Naive thymus-derived CD4-positive, alpha-beta T cell (primary cell): ENCODE data around the gene EPHA3. TPM values are rescaled to one million over a fixed set of nuclear protein-coding genes. Genes with fewer than 3 reads are reported as not detected.

Experiments used
- ATAC-seq: fragments of 150-1000 bp; cut with Tn5 transposase; 2 replicates; pipeline ENCODE4 v1.10.0; 2021; ENCODE audit warnings: mild to moderate bottlenecking, moderate library complexity
- CTCF ChIA-PET: fragments of 350-600 bp; sonication (Branson Sonifier 250); formaldehyde crosslinking; loops from one replicate; lab custom pipeline; 2021; ENCODE audit warnings: antibody characterized with exemption; lab: Charles Lee
- POLR2A ChIA-PET: fragments of 350-600 bp; sonication (Branson Sonifier 250); formaldehyde crosslinking; loops from one replicate; lab custom pipeline; 2021; ENCODE audit warnings: antibody characterized with exemption, inconsistent platforms; lab: Charles Lee
- DNase-seq, 9 donors: peaks; one replicate each; pipeline versions ENCODE4 v3.0.0 to v3.0.0-alpha.2; 2020 to 2022; ENCODE audit warnings: mixed read lengths in 1 of 9
- H3K27ac ChIP-seq: one replicate; pipeline ENCODE4 v1.7.0; 2013; ENCODE audit warnings: mild to moderate bottlenecking, low read depth, low read length, moderate library complexity
- H3K27me3 ChIP-seq, 2 donors: one replicate each; pipeline ENCODE4 v1.7.0; 2013; ENCODE audit warnings: low read length in 2 of 2, mild to moderate bottlenecking in 2 of 2, moderate library complexity in 2 of 2; ENCODE audit not compliant: control insufficient read depth in 2 of 2, insufficient read depth in 2 of 2
- H3K36me3 ChIP-seq, 3 experiments: 1 replicate in 2 of 3; 2 replicates in 1 of 3; pipeline ENCODE4 v1.7.0; 2013; ENCODE audit warnings: low read length in 3 of 3, mild to moderate bottlenecking in 3 of 3, moderate library complexity in 1 of 3; ENCODE audit not compliant: insufficient read depth in 3 of 3, control insufficient read depth in 2 of 3
- H3K4me1 ChIP-seq, 2 donors: one replicate each; pipeline ENCODE4 v1.7.0; 2013; ENCODE audit warnings: low read length in 2 of 2, mild to moderate bottlenecking in 2 of 2, moderate library complexity in 1 of 2; ENCODE audit not compliant: control insufficient read depth in 2 of 2, insufficient read depth in 2 of 2
- H3K4me3 ChIP-seq: 2 replicates; pipeline ENCODE4 v1.7.0; 2013; ENCODE audit warnings: mild to moderate bottlenecking, low read length
- H3K9me3 ChIP-seq, 3 experiments: 1 replicate in 2 of 3; 2 replicates in 1 of 3; pipeline ENCODE4 v1.7.0; 2013; ENCODE audit warnings: low read length in 3 of 3; ENCODE audit not compliant: control insufficient read depth in 2 of 3
- H3K27ac Mint-ChIP-seq, 9 donors: one replicate each; pipeline ENCODE4 v1.8.0; 2020 to 2022; ENCODE audit warnings: mixed read lengths in 9 of 9, mild to moderate bottlenecking in 8 of 9, moderate library complexity in 5 of 9, inconsistent platforms in 2 of 9
- H3K27me3 Mint-ChIP-seq, 5 donors: one replicate each; pipeline ENCODE4 v1.8.0; 2021 to 2022; ENCODE audit warnings: mixed read lengths in 5 of 5, mild to moderate bottlenecking in 1 of 5
- H3K36me3 Mint-ChIP-seq, 5 donors: one replicate each; pipeline ENCODE4 v1.8.0; 2020 to 2022; ENCODE audit warnings: mixed read lengths in 5 of 5, mild to moderate bottlenecking in 3 of 5, inconsistent platforms in 1 of 5
- H3K4me1 Mint-ChIP-seq, 7 donors: one replicate each; pipeline ENCODE4 v1.8.0; 2020 to 2022; ENCODE audit warnings: mixed read lengths in 7 of 7, mild to moderate bottlenecking in 3 of 7, inconsistent platforms in 1 of 7
- H3K4me3 Mint-ChIP-seq, 10 donors: one replicate each; pipeline ENCODE4 v1.8.0; 2020 to 2022; ENCODE audit warnings: mild to moderate bottlenecking in 10 of 10, mixed read lengths in 10 of 10, moderate library complexity in 6 of 10, inconsistent platforms in 2 of 10
- H3K9me3 Mint-ChIP-seq, 11 donors: one replicate each; pipeline ENCODE4 v1.8.0; 2020 to 2022; ENCODE audit warnings: mixed read lengths in 11 of 11, mild to moderate bottlenecking in 4 of 11, inconsistent platforms in 1 of 11, moderate library complexity in 1 of 11
- intact Hi-C, 2 donors: fragments of 100-400 bp; cut with micrococcal nuclease; formaldehyde crosslinking; loops; one replicate each; pipeline ENCODE4 v1.15.1; 2023
- polyA plus RNA-seq, 2 donors: library from polyadenylated mRNA; unstranded; fragments of 300-500 nt; fragmentation: Illumina TruSeq; gene quantifications; one replicate each; pipeline ENCODE4 v1.2.3, GENCODE V29; 2021
- total RNA-seq, 6 experiments: library from RNA in 5 of 6; stranded (reverse) in 5 of 6; gene quantifications; 1 replicate in 5 of 6; 2 replicates in 1 of 6; pipeline ENCODE4 v1.2.3 and lab custom pipeline; 2021 to 2026

The EPHA3 gene
- total and polyA plus RNA-seq, 7 experiments from 2014 or later, result not detected

DNA sequence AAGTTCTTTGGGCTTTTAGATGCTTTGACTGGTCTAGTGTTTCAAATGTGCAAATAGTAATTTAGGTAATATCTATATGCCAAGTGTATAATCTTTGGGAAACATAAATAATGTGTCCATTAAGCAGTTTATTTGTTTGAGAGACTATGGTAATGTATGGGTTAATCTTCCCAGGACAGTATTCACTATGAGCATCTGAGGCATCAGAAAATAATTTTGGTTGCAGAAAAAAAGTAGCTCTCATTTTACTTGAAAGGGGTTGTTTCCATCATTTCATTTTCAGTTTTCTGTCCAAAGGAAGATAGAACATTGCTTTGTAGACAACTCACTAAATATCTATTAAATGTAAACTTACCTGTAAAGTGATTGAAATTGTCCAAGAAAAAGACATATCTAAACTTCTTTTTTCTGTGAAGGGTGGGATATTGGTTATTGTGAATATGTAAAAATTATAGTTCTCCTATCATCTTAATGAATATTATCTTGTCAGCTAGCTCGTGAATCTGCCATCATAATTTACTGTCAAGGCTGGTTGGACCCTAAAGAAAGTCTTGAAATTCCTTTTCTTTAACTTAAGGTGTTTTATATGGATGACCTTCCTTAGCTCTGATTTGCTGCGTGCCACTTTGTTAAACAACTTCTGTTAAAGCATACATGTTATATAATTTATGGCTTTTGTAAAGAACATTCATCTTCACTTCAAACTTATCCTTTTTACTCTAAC lies 108.8 kb downstream of the EPHA3 start:
- Mint-ChIP-seq H3K27ac (no peak overlapping the region), H3K36me3 (no peaks in the 10 kb centered on the region), H3K4me3 (no peak overlapping the region), H3K9me3 (peaks cover 0 to 19% (median 5%) of the 10 kb centered on the region in 11 donors), H3K4me1 (no peaks in the 10 kb centered on the region), H3K27me3 (no peaks in the 10 kb centered on the region)
- ChIA-PET CTCF (no interaction called here), POLR2A (no interaction called here)
- Histone ChIP-seq H3K9me3 (no peaks in the 10 kb centered on the region), H3K4me3 (no peak overlapping the region), H3K27ac (no peak overlapping the region), H3K4me1 (no peaks in the 10 kb centered on the region), H3K36me3 (no peaks in the 10 kb centered on the region), H3K27me3 (no peaks in the 10 kb centered on the region)
- ATAC-seq (no peak), DNase-seq (no peak)
- intact Hi-C loops, result no loop called here

GRCh38 chr3:89217148-89217685 lies 109.8 kb downstream of the EPHA3 start:
- H3K9me3 ChIP-seq, result no peaks in the 10 kb centered on the region
- H3K27me3 Mint-ChIP-seq, result no peaks in the 10 kb centered on the region
- POLR2A ChIA-PET, result no interaction called here
- H3K4me1 ChIP-seq, result no peaks in the 10 kb centered on the region
- ATAC-seq, result no peak
- CTCF ChIA-PET, result no interaction called here
- H3K27ac Mint-ChIP-seq, result no peak overlapping the region
- H3K9me3 Mint-ChIP-seq, result peaks cover 0 to 21% (median 5%) of the 10 kb centered on the region in 11 donors
- no peaks in the 10 kb centered on the region for H3K4me1 Mint-ChIP-seq
- no peak overlapping the region for H3K27ac ChIP-seq
- no peaks in the 10 kb centered on the region for H3K36me3 ChIP-seq
- no peaks in the 10 kb centered on the region for H3K27me3 ChIP-seq
- H3K4me3 ChIP-seq, result no peak overlapping the region
- intact Hi-C loops, result no loop called here
- DNase-seq, result no peak
- no peak overlapping the region for H3K4me3 Mint-ChIP-seq
- H3K36me3 Mint-ChIP-seq, result no peaks in the 10 kb centered on the region

DNA sequence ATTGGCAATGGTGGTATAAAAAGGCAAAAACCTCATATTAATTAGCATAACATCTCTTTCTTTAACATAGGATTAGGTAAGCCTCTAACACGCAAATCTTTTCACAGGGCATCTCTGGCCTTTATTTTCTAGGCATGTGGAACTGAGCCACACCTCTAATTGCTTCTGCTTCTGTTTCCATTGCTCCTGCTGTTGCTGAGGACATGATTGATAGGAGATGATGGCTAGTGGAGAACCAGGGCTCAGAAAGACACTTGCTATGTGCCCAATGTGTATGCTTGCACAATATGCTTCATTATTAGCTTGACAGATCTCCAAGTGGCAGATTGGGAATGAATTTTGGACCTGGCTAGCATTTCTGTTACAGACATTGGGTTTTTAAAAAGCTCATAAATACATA lies 114.5 kb downstream of the EPHA3 start:
- Mint-ChIP-seq H3K27ac (no peak overlapping the region), H3K4me3 (no peak overlapping the region), H3K27me3 (no peaks in the 10 kb centered on the region), H3K36me3 (no peaks in the 10 kb centered on the region), H3K9me3 (peaks cover 0 to 21% (median 5%) of the 10 kb centered on the region in 11 donors), H3K4me1 (no peaks in the 10 kb centered on the region)
- H3K4me3 ChIP-seq, result no peak overlapping the region
- ChIA-PET CTCF (no interaction called here), POLR2A (no interaction called here)
- no peaks in the 10 kb centered on the region for H3K4me1 ChIP-seq
- no peak for DNase-seq
- no peak overlapping the region for H3K27ac ChIP-seq
- intact Hi-C loops, result no loop called here
- no peak for ATAC-seq
- no peaks in the 10 kb centered on the region for H3K9me3 ChIP-seq
- no peaks in the 10 kb centered on the region for H3K27me3 ChIP-seq
- H3K36me3 ChIP-seq, result no peaks in the 10 kb centered on the region

GRCh38 chr3:89223188-89223587 lies 115.8 kb downstream of the EPHA3 start:
- intact Hi-C loops, result no loop called here
- Mint-ChIP-seq H3K27ac (no peak overlapping the region), H3K4me1 (no peaks in the 10 kb centered on the region), H3K27me3 (no peaks in the 10 kb centered on the region), H3K36me3 (no peaks in the 10 kb centered on the region), H3K9me3 (peaks cover 0 to 21% (median 4%) of the 10 kb centered on the region in 11 donors), H3K4me3 (no peak overlapping the region)
- Histone ChIP-seq H3K27me3 (no peaks in the 10 kb centered on the region), H3K4me3 (no peak overlapping the region), H3K4me1 (no peaks in the 10 kb centered on the region), H3K9me3 (no peaks in the 10 kb centered on the region), H3K27ac (no peak overlapping the region), H3K36me3 (no peaks in the 10 kb centered on the region)
- POLR2A ChIA-PET, result no interaction called here
- CTCF ChIA-PET, result no interaction called here
- DNase-seq (no peak), ATAC-seq (no peak)

DNA sequence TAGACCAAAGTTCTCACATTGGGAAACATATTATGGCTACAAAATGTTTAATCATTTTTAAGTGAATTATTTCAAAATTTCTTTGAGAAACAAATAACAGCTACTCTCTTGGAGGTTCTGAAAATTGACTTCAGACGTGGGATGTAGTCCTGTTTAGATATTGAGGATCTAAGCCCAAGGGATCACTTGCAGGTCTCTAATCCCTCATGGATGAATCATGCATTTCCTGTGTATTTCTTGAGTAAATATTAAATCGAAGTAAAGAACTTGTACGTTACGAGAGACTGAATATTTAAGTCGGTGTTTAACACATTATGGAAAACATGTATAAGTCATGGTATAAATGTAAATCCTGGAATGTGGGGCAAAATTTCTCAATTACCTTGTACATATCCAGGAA lies 119.8 kb downstream of the EPHA3 start:
- H3K9me3 Mint-ChIP-seq, result peaks cover 0 to 6% (median 0%) of the 10 kb centered on the region in 11 donors
- H3K9me3 ChIP-seq, result no peaks in the 10 kb centered on the region
- ATAC-seq (no peak), DNase-seq (no peak)
- H3K27ac ChIP-seq, result no peak overlapping the region
- no peaks in the 10 kb centered on the region for H3K36me3 Mint-ChIP-seq
- POLR2A ChIA-PET, result no interaction called here
- CTCF ChIA-PET, result no interaction called here
- H3K27me3 Mint-ChIP-seq, result no peaks in the 10 kb centered on the region
- H3K4me3 ChIP-seq, result no peak overlapping the region
- no peaks in the 10 kb centered on the region for H3K27me3 ChIP-seq
- no peak overlapping the region for H3K27ac Mint-ChIP-seq
- H3K4me1 Mint-ChIP-seq, result no peaks in the 10 kb centered on the region
- H3K4me1 ChIP-seq, result no peaks in the 10 kb centered on the region
- intact Hi-C loops, result no loop called here
- no peaks in the 10 kb centered on the region for H3K36me3 ChIP-seq
- no peak overlapping the region for H3K4me3 Mint-ChIP-seq

DNA sequence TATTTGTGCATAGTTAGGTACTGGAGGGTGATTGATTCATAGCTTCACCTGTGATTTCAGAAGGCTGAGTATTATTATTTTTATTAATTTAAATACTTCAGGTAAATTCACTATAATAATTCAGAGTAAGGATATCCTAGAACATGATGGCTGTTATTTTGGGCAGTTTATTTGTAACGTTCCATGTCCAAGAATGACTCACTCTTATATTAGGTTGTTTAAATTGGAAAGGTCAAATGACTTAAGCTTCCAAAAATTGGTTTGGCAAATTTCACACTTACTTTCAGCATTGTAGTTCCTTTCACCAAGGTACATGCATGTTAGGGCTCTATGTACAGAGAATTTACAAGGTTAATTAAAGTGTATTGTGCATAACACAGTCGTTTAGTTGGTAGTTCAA lies 120.2 kb downstream of the EPHA3 start:
- intact Hi-C loops, result no loop called here
- Histone ChIP-seq H3K36me3 (no peaks in the 10 kb centered on the region), H3K27me3 (no peaks in the 10 kb centered on the region), H3K4me1 (no peaks in the 10 kb centered on the region), H3K9me3 (no peaks in the 10 kb centered on the region), H3K27ac (no peak overlapping the region), H3K4me3 (no peak overlapping the region)
- H3K4me1 Mint-ChIP-seq, result no peaks in the 10 kb centered on the region
- H3K27me3 Mint-ChIP-seq, result no peaks in the 10 kb centered on the region
- ATAC-seq, result no peak
- CTCF ChIA-PET, result no interaction called here
- POLR2A ChIA-PET, result no interaction called here
- H3K36me3 Mint-ChIP-seq, result no peaks in the 10 kb centered on the region
- H3K27ac Mint-ChIP-seq, result no peak overlapping the region
- H3K9me3 Mint-ChIP-seq, result peaks cover 0 to 6% (median 0%) of the 10 kb centered on the region in 11 donors
- no peak overlapping the region for H3K4me3 Mint-ChIP-seq
- no peak for DNase-seq

DNA sequence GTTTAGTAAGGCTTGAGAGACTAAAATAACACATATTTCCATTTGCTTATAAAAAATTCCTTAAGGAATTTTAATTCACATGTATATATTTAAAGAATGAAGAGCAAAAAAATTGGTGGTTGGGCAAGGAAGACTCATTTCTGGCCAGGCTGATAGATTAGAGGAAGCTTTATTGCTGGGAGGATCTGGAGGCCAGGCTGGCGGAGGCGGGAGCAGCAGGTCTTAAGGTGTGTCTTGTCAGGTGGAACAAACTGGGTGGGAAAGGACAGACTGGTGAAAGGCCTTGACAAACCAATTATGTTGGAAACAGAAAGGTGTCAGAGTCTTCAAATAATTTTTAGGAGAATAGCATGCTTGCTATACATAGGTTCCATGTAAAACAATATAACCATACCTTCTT lies 124.7 kb downstream of the EPHA3 start:
- Mint-ChIP-seq H3K4me3 (no peak overlapping the region), H3K27me3 (no peaks in the 10 kb centered on the region), H3K36me3 (no peaks in the 10 kb centered on the region), H3K27ac (no peak overlapping the region), H3K4me1 (no peaks in the 10 kb centered on the region), H3K9me3 (peaks cover 0 to 8% (median 0%) of the 10 kb centered on the region in 11 donors)
- Histone ChIP-seq H3K9me3 (no peaks in the 10 kb centered on the region), H3K27me3 (no peaks in the 10 kb centered on the region), H3K27ac (no peak overlapping the region), H3K4me3 (no peak overlapping the region), H3K36me3 (no peaks in the 10 kb centered on the region), H3K4me1 (no peaks in the 10 kb centered on the region)
- intact Hi-C loops, result no loop called here
- ChIA-PET POLR2A (no interaction called here), CTCF (no interaction called here)
- ATAC-seq (no peak), DNase-seq (no peak)
